GM19239 (cell line): ENCODE data around the gene KIF16B.
"Not testable (repeated sequence)": the region's sequence is repeated elsewhere in the genome, so short reads cannot be mapped to it uniquely, and the experiment has no call there.

Experiments used
- DNase-seq: peaks from one replicate; pipeline ENCODE4 v3.0.0; 2011; ENCODE audit warnings: low spot score; ENCODE audit not compliant: insufficient read length
- FAIRE-seq: peaks from 2 replicates; lab custom pipeline; 2011; peaks lifted over from hg19 to GRCh38; lab: Jason Lieb, UNC

Gene KIF16B

DNA sequence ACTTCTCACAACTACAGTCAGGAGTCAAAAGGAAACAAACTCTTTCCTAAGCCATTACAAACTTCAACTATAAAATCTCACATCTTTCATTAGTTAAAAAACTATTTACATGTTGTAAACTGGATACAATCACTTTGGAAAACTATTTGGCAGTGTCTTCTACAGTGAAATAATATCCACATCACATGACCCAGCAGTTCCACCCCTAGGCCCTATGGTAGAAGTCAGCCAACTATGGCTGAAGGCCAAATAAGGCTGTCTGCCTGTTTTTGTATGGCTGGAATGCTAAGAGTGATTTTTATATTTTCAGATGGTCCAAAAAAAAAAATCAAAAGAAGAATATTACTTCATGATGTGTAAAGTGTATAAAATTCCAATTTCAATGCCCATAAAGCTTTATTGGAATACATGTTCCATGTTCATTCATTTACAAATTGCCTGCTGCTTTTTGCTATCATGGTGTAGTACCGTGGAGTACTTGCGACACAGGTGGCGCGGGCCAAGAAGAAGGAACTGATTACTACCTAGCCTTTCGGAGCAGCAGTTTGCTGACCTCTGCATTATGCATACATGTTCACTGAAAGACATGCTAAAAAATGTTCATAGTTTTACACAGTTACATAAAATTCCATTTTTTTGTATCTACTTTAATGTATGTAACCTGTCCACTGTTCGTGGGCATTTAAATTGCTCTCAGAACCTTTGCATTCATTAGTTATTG is 129.0 kb downstream of the KIF16B start:
- no peak for DNase-seq
- no peak for FAIRE-seq

DNA sequence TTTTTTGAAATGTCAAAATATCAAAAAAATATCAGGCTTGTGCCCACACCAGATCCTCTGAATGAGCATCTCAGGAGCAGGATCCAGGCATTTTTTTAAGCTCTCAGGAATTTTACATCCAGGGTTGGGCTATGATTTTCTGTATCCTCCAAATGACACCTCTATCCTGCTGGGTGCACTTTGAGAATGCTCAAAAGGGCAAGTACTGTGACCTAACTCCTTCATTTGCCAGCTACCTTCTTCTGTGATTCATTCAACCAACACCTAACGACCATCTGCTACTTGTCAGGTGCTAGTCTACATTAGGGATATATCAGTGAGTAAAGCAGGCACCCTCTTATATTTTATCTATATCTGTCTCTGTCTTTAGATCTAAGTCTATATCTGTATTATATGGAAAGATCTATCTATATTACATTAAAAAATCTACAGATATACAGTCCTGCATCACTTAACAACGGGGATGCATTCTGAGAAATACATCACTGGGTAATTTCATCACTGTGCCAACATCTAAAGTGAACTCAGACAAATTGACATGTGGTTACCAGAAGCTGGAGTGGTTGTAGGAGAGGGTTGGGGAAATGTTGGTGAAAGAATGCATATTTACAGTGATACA is 131.6 kb downstream of the KIF16B start:
- DNase-seq (no peak), FAIRE-seq (no peak)

DNA sequence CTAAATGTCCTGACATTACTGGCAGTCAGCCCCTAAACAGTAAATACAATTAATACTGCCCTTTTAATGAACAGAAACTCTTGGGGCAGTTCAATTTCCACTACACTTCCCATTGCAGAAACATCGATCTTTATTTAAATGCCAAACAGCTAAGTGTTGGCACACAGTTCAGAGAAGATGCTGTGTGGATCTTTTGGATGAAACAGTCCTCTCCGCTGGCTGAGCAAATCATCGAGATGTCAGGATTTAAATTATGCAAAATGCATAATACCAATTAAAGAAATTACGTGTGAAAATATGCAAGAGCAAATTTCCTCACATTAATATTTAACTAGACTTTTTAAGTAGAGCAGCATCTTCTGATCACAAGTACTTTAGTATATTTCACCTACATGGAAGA is 132.6 kb downstream of the KIF16B start:
- DNase-seq (no peak), FAIRE-seq (no peak)

DNA sequence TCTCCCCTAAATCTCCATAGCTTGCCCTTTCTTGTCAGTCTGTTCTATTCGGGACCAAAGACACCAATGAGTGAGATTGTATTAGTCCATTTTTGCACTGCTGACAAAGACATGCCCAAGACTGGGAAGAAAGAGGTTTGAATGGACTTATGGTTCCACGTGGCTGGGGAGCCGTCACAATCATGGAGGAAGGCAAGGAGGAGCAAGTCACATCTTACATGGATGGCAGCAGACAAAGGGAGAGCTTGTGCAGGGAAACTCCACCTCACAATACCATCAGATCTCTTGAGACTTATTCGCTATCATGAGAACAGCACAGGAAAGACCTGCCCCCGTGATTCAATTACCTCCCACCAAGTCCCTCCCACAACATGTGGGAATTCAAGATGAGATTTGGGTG is 133.7 kb downstream of the KIF16B start:
- not testable (repeated sequence) for FAIRE-seq, DNase-seq

DNA sequence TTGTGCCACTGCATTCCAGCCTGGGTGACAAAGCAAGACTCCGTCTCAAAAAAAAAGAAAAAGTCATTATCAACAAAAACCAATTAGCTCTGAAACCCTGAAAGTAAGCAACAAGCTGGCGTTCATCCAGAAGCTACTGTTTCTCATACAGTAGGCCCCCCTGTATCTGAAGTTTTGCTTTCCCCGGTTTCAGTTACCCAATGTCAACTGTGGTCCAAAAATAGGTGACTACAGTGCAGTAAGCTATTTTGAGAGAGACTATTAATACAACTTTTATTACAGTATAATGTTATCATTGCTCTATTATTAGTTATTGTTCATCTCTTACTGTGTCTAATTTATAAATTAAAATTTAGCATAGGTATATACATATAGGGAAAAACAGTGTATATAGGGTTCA is 135.1 kb downstream of the KIF16B start:
- DNase-seq (no peak), FAIRE-seq (no peak)

DNA sequence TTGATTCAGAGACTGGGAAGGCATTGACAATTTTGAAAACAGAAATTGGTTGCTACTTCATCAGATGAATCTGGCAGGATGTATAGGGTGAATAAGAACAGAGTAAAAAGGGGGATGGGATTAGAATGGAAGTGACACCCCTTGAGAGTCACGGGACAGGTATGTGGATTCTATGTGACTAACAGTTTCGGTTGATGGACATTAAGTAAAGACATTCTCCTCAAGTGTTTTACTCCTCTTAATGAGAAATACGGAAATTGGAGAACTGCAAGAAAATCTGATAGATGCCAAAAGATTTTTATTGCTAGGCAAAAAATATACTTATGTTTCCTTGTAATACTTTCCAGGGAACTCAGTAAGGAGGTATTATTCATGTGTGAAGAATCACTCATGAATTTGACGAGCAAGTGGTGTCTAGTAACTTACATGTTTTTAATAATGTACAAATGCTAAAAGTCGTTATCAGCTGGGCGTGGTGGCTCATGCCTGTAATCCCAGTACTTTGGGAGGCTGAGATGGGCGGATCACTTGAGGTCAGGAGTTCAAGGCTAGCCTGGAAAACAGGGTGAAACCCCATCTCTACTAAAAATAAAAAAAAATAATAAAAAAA is 135.8 kb downstream of the KIF16B start:
- no peak for DNase-seq

DNA sequence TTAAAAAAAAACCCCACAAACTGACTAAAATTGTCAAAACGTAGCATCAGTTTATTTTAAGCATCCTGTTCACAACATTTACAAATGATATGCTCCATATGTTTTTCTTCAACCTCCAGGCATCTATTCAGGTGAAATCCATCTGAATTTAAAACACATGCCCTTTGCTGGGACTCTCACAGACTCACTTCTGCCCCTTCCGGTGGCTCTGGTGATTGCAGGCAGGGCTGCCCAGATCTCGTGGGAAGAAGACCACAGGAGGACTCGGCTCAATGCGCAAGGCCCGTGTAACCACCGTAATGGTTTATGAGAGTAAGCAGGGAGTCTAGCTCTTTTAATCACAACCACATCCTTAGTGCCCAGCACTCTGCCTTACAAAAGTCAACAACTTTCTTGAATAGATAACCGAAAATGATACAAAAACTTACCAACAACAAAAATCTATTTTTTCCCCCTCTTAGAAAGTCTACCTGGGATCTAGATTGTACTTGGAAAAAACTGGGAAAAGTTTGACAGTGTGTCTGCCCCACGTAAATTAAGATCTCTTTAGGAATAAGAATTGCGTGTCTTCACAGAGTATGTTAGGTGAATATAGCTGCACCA is 139.1 kb downstream of the KIF16B start:
- DNase-seq (peak; percentile 40), FAIRE-seq (peak; percentile 47)

More for the DNA sequence above, 135.8 kb downstream of the KIF16B start:
- FAIRE-seq, result no peak

DNA sequence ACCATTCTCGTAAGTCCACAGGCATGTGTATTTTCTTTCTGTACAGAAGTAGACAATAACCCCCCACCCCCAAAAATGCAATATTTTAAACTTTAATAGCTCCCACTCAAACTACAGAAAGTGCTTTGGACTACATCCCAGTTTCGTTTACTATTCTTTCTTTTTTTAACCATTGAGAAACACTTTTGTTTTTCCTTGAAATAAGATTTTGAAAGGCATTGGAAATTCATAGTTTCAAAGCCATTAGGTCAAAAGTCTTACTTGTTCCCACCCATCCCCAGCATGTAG is 140.0 kb downstream of the KIF16B start:
- no peak for FAIRE-seq
- no peak for DNase-seq

DNA sequence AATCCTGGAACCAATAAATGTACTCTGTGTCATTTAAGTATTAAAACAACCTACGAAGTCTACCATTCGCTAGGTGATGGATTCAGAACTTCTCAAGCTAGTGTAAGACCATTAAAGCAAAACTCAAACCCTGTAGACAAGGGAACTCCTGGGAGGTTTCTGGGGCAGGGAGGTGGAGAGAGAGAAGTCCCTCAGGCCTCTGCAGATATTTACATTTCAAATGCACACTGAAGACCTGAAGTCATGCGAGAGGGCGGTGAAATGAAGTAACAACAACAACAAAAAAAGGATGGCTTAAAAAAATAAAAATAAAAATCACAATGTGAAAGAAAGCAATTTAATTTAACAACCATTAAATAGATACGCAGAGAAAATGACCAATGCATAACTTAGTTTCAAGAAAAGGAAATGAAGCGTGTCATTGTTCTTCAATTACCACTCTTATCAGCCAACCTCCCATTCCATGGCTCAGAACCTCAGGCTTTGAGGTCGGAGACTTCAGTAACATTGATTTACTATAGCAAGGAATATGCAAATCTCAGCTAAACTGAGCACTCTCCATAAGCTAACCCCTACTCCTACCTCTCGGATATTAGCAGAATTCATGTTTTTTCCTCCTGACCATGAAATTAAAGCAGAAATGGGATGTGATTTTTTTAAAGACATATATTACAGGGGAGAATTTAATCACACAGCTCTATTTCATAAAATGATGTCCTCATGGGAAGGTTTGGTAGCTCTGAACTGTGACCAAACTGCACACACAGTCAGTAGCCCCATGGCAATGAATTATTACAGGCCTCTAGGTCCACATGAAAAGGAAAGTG is 140.6 kb downstream of the KIF16B start:
- DNase-seq, result no peak
- no peak for FAIRE-seq

DNA sequence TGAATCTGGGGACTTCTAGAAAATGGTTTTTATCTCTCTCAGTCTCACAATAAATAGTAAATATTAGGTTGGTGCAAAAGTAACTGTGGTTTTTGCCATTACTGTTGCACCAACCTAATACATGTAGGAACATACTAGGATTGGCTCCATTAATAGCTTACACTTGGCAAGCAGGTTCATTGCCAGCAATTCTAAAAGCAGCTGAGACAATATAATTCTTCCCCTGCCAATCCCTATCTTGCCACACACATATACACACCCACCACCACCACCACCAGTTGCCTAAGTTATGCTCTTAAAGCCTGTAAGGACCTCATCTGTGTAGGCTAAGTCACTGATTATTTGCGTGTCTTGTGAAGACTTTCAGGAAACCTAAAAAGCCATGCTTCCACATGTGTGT is 145.1 kb downstream of the KIF16B start:
- FAIRE-seq, result no peak
- DNase-seq, result no peak

DNA sequence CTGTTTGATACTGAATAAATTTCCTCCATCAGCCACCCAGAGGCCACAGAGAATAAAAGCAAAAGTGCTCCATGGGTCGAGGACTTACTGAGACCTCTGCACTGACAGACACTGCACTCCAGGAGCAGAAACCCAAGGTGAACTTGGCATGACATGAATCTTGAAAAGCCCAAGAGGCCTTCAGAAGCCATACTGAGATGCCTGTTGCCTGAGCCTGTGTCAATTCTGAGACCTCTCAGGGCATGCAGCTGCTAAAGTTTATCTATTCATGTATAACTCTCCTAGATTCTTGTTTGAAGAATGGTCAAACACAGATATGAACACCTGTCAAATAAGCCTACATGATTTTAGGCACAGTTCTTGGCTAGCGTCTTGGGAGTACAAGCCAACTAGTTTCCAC is 145.7 kb downstream of the KIF16B start:
- no peak for DNase-seq
- FAIRE-seq, result no peak

DNA sequence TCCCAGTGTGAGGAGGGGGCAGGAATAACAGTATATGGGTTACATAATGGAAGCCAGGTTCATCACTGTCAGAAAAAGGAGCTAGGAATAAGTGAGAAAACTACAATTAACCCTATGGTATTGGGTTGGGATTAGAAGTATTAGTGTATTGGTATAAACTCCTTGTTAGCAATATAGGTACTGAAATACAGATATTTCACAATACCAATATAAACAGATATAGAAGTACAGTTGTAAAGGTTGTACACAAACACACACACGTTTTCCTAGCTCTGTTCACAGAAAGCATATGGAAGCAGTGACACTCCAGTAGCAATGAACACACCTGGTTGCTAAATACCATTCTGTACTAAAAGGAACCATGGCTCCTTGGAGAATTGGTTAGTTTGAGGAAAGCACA is 148.5 kb downstream of the KIF16B start:
- DNase-seq (no peak), FAIRE-seq (no peak)

DNA sequence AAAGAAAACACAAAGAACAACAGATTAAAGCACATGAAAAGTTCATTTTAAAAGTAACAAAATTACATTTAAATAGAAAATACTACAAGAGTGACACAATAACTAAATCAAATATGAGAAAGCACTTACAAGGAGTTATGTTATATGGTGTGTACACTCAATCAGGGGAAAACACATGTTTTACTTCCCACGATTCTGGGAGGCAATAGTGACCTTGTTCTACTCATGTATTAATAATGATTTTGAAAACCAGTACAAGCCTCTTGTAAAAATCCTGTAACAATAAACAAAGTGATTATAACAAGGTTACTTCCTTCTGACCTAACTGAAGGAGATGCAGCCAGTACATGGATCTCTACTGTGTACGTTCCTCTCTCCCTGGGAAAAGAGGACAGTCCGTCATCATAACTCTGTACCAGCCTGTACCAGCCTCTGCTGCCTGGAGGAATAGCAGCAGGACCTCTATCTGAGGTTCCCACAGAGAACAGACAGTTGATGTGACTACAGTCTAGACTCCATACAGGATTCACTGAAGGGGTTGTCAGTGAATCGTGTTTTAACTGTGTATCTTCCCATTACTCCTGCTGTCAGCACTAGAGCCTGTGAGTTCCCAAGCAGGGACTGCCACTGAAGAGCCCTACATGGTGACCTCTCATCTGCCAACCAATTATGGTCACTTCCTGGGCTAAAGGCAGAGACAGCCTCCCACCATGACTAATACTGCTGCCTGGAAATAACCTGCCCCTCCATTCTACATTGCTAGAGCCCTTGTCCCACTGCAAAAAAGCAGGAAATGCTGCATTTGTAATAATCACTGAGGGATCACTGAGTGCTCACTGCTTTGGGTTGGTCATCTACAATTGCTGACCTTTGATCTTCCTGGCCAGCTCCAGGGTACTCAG is 149.7 kb downstream of the KIF16B start:
- DNase-seq (no peak), FAIRE-seq (no peak)

DNA sequence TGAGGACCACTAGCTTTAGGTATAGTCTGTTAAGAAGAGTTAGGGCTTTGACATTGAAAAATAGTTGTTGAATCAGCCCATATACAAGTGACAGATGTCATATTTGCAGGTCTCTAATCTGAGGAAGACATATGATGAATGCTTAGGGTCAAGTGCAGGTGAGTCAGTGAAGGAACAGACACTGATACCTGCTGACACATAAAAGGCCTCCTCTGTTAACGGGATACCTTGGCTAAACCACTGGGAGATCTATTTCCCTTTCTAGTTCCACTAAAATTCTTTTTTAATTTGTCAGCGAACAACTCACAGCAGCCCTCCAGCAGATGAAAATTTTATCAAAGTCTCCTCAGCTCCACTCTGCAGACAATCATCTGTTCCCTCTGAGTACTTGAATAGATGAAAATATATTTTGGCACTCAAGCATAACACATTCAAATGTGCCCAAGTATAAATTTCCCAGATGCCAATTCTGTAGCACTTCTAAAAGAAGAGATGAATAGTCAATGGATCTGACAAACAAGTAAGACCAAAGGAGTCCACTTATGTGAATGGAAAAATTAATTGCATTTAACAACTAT is 154.0 kb downstream of the KIF16B start:
- no peak for DNase-seq
- FAIRE-seq, result no peak

DNA sequence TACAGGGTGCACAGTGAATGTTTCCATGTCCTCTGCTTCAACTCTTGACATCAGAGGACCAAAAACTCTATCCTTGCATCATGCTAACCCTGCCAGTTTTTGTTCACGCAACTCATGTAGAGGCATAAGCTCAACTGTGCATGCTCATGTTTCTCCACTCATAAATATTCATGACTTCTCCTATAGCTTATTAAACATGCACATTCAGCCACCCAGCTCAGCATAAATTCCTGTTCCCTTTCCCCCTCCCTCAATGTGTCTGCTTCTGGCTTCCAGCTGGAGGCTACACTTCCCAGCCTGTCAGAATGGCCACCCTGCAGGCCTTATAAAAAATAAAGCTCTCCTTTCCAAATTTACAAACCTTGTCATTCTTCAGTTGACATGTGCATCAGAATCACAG is 154.6 kb downstream of the KIF16B start:
- FAIRE-seq (no peak), DNase-seq (no peak)

DNA sequence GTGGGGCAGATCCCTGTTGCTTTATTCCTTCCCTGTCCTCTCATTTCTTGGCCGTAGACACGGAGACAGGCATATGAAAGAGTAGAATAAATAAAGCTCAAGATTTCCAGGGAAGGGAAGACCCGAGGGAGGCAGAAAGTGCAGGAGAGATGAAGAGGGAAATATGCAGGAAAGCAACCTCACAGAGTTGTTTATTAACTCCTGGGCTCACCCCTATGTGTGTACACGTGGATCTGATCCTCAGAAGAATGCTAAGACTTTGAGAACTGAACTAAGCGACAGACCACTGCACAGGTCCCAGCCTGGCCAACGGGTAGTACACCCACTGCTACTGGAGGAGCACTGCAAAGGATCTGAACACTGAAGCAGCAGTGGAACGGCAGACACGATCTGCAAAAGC is 156.2 kb downstream of the KIF16B start:
- FAIRE-seq, result no peak
- DNase-seq, result no peak

DNA sequence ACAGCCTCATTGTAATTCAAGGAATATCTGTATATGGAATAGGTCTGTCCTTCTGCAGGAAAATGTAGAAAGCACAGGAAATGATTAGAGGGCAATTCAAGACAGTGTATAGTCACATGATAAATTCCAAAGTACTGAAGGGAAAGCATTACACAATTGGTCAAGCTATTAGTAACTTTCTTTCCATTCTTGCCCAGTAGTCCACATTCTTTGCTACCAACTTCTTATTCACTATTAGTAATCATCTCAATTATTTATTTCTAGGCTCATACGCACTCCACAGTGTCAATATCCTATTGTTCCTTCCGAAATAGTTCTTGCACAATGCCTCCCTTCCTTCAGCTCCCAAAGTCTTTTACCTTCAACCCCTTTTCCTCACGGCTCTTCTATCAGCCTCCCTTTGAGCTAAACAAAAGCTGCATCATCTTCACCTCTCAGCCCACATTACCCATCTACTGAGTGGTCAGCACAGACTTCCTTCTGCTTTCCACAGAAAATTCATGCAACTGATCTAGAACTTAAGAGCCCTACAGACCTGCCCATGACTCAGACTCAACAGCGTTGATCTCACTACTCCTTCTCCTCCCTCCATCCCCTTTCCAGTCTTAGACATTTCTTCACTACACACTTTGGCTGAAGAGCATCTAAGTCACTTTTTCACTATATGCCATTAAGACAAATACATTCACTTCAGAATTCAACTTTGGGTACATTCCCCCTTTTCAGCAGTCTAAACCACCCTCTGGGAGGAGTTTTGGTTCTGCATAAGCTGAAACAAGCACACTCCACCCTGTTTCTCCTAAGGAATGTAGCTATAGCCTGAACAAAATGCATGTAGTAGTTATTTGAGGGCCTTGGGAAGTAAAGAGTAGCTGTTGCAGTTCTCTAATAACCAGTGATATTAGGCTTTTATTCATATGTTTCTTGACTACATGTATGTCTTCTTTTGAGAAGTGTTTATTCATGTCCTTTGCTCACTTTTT is 157.9 kb downstream of the KIF16B start:
- FAIRE-seq (no peak), DNase-seq (no peak)

DNA sequence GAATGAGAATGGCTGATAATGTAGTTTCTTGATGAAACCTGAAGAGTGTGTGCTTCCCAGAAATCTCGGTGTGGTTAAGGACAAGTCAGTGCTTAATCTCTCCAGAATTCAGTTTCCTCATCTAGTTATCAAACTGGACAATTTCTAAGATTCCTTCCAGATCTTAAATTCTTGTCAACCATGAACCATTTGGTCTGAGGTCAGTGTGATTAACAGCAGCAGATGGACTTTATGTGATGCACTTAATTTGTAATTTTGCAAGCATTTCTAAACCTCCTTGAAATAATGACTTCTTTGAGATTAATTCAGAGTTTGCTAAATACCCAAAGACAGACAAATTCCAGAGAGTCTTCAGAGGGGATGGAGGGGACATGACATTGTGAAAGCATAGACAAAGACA is 160.3 kb downstream of the KIF16B start:
- no peak for FAIRE-seq

More for the DNA sequence above, 160.3 kb downstream of the KIF16B start:
- DNase-seq, result no peak
